ENCODE results near the gene VRK3.

GRCh38 chr19:49997709-49998108, 27.5 kb downstream of the VRK3 start:
- TF ChIP-seq CTCF (conservative IDR thresholded peaks at IDR 0.05 in 1 of 2, IDR thresholded peaks at IDR 0.05 in 1 of 2; ENCODE audit: extremely low read depth in 1 of 2, insufficient read depth in 1 of 2, low read depth in 1 of 2, low read length in 2 of 2) (no peak), EZH2 (IDR thresholded peaks at IDR 0.05; ENCODE audit: borderline replicate concordance, low read length) (no peak)

Measured in mammary epithelial cell (primary cell).